Parathyroid adenoma (tissue), 2 donors: ENCODE data around the gene FGD3.

Experiments
- H2AFZ ChIP-seq: fragments of 300-600 bp; sonication (generic); one replicate; pipeline ENCODE4 v1.7.0; 2017; ENCODE audit warnings: antibody characterized with exemption, mild to moderate bottlenecking
- H3K27ac ChIP-seq: fragments of 300-600 bp; sonication (generic); one replicate; pipeline ENCODE4 v1.7.0; 2017
- H3K27me3 ChIP-seq: fragments of 300-600 bp; sonication (generic); one replicate; pipeline ENCODE4 v1.7.0; 2017; ENCODE audit warnings: low read length; ENCODE audit not compliant: control insufficient read depth, insufficient read depth
- H3K36me3 ChIP-seq: fragments of 300-600 bp; sonication (generic); one replicate; pipeline ENCODE4 v1.7.0; 2017; ENCODE audit warnings: low read length; ENCODE audit not compliant: control insufficient read depth, insufficient read depth
- H3K4me1 ChIP-seq: fragments of 300-600 bp; sonication (generic); one replicate; pipeline ENCODE4 v1.7.0; 2017; ENCODE audit warnings: control low read depth
- H3K4me2 ChIP-seq: fragments of 300-600 bp; sonication (generic); one replicate; pipeline ENCODE4 v1.7.0; 2017; ENCODE audit warnings: low read length
- H3K4me3 ChIP-seq: fragments of 300-600 bp; sonication (generic); one replicate; pipeline ENCODE4 v1.7.0; 2017; ENCODE audit warnings: low read depth, low read length
- H3K79me2 ChIP-seq: fragments of 300-600 bp; sonication (generic); one replicate; pipeline ENCODE4 v1.7.0; 2017; ENCODE audit warnings: control low read depth
- H3K9ac ChIP-seq: fragments of 300-600 bp; sonication (generic); one replicate; pipeline ENCODE4 v1.7.0; 2017; ENCODE audit warnings: mild to moderate bottlenecking
- H3K9me3 ChIP-seq: fragments of 300-600 bp; sonication (generic); one replicate; pipeline ENCODE4 v1.7.0; 2017; ENCODE audit warnings: low read length; ENCODE audit not compliant: control insufficient read depth
- TF ChIP-seq, protein P1 (sequence below): fragments of 300-600 bp; sonication (generic); IDR thresholded peaks from one replicate; pipeline ENCODE4 v1.7.0; 2017; ENCODE audit warnings: antibody characterized with exemption, mild to moderate bottlenecking
- donor health status: primary hyperparathyroidism.

Gene FGD3

DNA sequence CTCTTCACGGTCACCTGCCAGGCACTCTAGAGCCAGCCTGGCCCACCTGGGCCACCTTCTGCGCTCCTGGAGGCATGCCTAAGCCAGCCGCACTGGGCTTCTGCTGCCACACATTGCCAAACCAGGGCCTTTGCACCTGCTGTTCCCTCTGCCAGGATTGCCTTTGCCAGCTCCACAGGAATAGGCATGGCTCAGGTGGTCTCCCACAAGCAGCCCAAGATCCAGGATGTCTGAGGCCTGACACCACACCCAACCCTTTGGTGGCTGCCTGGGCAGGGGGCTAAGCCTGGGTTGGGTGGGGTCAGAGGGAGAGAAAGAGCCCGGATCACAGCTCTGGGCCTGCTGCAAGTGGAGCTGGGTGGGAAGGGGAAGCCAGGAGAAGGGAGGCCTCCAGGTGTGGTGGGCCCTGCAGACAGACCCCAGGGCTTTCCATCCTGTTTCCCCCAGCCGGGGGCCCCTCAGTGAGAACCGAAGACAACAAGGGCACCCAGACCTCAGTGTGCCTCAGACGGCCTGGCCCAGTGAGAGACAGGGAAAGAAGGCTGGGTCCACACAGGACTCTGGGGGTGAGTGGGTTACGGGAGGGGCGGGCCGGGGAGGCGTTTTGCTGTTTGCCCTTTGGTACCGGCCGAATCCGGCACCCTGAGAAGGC is 110.5 kb downstream of the FGD3 start:
- no peak overlapping the region for H3K4me2 ChIP-seq
- TF ChIP-seq, protein P1, sequence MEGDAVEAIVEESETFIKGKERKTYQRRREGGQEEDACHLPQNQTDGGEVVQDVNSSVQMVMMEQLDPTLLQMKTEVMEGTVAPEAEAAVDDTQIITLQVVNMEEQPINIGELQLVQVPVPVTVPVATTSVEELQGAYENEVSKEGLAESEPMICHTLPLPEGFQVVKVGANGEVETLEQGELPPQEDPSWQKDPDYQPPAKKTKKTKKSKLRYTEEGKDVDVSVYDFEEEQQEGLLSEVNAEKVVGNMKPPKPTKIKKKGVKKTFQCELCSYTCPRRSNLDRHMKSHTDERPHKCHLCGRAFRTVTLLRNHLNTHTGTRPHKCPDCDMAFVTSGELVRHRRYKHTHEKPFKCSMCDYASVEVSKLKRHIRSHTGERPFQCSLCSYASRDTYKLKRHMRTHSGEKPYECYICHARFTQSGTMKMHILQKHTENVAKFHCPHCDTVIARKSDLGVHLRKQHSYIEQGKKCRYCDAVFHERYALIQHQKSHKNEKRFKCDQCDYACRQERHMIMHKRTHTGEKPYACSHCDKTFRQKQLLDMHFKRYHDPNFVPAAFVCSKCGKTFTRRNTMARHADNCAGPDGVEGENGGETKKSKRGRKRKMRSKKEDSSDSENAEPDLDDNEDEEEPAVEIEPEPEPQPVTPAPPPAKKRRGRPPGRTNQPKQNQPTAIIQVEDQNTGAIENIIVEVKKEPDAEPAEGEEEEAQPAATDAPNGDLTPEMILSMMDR, result no peak
- no peaks in the 10 kb centered on the region for H3K9me3 ChIP-seq
- no peak overlapping the region for H3K4me3 ChIP-seq
- no peaks in the 10 kb centered on the region for H3K4me1 ChIP-seq
- no peak overlapping the region for H3K27ac ChIP-seq
- H3K27me3 ChIP-seq, result no peaks in the 10 kb centered on the region
- no peak overlapping the region for H2AFZ ChIP-seq
- no peaks in the 10 kb centered on the region for H3K36me3 ChIP-seq
- no peak overlapping the region for H3K9ac ChIP-seq
- H3K79me2 ChIP-seq, result no peaks in the 10 kb centered on the region

GRCh38 chr9:93058355-93059010 is 111.2 kb downstream of the FGD3 start, which contains the start of gene SUSD3:
SUSD3 (plus strand) TSS chr9:93058701; CDS start chr9:93058743, 42 bp downstream.
- no peak within 1 kb of the TSS for H3K9ac ChIP-seq
- no peak within 1 kb of the TSS for H2AFZ ChIP-seq
- TF ChIP-seq, protein P1, result no peak
- H3K9me3 ChIP-seq, result no peaks in the 10 kb centered on the region
- H3K4me3 ChIP-seq, result no peak within 1 kb of the TSS
- peak within 1 kb of the TSS; percentile 57 for H3K4me2 ChIP-seq
- no peaks in the 10 kb centered on the region for H3K79me2 ChIP-seq
- H3K27me3 ChIP-seq, result no peaks in the 10 kb centered on the region
- H3K4me1 ChIP-seq, result no peaks in the 10 kb centered on the region
- no peaks in the 10 kb centered on the region for H3K36me3 ChIP-seq
- H3K27ac ChIP-seq, result no peak within 1 kb of the TSS

GRCh38 chr9:93059011-93059714 is 111.8 kb downstream of the FGD3 start:
- Histone ChIP-seq H3K4me2 (peak overlapping the region; percentile 57), H2AFZ (no peak overlapping the region), H3K27ac (no peak overlapping the region), H3K27me3 (no peaks in the 10 kb centered on the region), H3K36me3 (no peaks in the 10 kb centered on the region), H3K4me3 (no peak overlapping the region), H3K9me3 (no peaks in the 10 kb centered on the region), H3K79me2 (no peaks in the 10 kb centered on the region), H3K4me1 (no peaks in the 10 kb centered on the region), H3K9ac (no peak overlapping the region)
- TF ChIP-seq, protein P1, result no peak

DNA sequence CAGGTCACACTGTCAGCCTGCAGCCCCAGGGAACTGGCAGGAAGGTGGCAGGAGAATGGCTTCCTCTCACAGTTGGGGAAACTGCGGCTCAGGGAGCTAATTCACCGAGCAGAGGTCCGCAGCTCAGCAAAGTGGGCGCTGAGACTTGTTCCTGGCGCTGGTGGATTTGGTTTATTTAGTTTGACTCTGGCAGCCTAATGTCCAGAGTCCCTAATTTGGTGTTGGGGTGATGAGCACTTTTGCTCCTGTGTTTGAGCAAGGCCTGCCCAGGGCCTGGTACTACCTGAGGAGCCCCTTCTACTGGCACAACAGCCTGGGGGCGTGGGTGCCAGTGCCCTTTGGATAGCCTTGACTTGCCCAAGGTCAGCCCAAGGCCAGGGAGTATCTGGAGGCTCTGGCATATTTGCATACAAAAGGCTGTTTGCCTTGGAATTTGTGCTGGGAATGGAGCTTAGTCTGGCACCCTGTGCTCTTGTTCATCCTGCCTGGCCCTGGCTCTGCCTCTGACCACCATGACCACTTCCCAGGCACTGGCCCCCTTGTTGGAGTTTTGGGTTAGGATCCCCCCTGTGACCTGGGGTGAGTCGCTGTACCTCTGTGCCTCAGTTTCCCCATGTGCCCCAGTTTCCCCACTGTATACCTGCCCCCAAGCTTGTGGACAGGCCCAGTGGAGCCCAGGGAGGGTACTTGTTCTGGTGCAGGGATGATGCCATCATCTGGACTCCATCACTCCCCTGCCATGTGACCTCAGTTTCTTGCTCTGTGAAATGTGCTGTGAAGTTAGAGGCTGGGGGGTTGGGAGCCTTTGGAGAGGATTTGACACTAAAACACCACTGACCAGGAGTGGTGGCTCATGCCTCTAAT is 112.6 kb downstream of the FGD3 start:
- no peaks in the 10 kb centered on the region for H3K9me3 ChIP-seq
- TF ChIP-seq, protein P1, result no peak
- no peak overlapping the region for H3K4me3 ChIP-seq
- no peaks in the 10 kb centered on the region for H3K79me2 ChIP-seq
- no peaks in the 10 kb centered on the region for H3K36me3 ChIP-seq
- H3K4me2 ChIP-seq, result no peak overlapping the region
- H3K27me3 ChIP-seq, result no peaks in the 10 kb centered on the region
- H3K4me1 ChIP-seq, result no peaks in the 10 kb centered on the region
- H3K9ac ChIP-seq, result no peak overlapping the region
- H3K27ac ChIP-seq, result no peak overlapping the region
- no peak overlapping the region for H2AFZ ChIP-seq
